NCI-H146 treated with DMSO at 0.1 percent for 48 hours (cell line): ENCODE measurements around the gene NPTX2.

Source experiments
- DNase-seq: peaks from one replicate; lab custom pipeline; 2025; ENCODE audit not compliant: unreplicated experiment; lab: John Stamatoyannopoulos, UW

The NPTX2 gene

GRCh38 chr7:98617960-98618418, 904 bp downstream of the NPTX2 start:
- DNase-seq, result no peak

GRCh38 chr7:98618786-98619185, 1.7 kb downstream of the NPTX2 start:
- DNase-seq, result no peak

GRCh38 chr7:98619450-98620321, 2.6 kb downstream of the NPTX2 start:
- DNase-seq, result no peak

GRCh38 chr7:98621573-98622482, 4.7 kb downstream of the NPTX2 start:
- no peak for DNase-seq

- DNase-seq, result no peak
Measured at GRCh38 chr7:98622926-98623325, 5.8 kb downstream of the NPTX2 start.

GRCh38 chr7:98624846-98625420, 7.8 kb downstream of the NPTX2 start:
- DNase-seq, result no peak

GRCh38 chr7:98626460-98627412, 9.7 kb downstream of the NPTX2 start:
- DNase-seq, result no peak

GRCh38 chr7:98627413-98627790, 10.3 kb downstream of the NPTX2 start:
- no peak for DNase-seq

- DNase-seq, result no peak
Measured at GRCh38 chr7:98628418-98628817, 11.3 kb downstream of the NPTX2 start.

GRCh38 chr7:98629001-98629431, 11.9 kb downstream of the NPTX2 start:
- no peak for DNase-seq

- DNase-seq, result no peak
Measured at GRCh38 chr7:98630149-98630548, 13.1 kb downstream of the NPTX2 start.

- no peak for DNase-seq
Measured at GRCh38 chr7:98630770-98631169, 13.7 kb downstream of the NPTX2 start.

- DNase-seq, result no peak
Measured at GRCh38 chr7:98638853-98639252, 21.8 kb downstream of the NPTX2 start.

- DNase-seq, result no peak
Measured at GRCh38 chr7:98640375-98640774, 23.3 kb downstream of the NPTX2 start.

- no peak for DNase-seq
Measured at GRCh38 chr7:98641646-98642500, 24.8 kb downstream of the NPTX2 start.

GRCh38 chr7:98643236-98643985, 26.3 kb downstream of the NPTX2 start:
- no peak for DNase-seq

- no peak for DNase-seq
Measured at GRCh38 chr7:98646465-98646864, 29.4 kb downstream of the NPTX2 start.

GRCh38 chr7:98647326-98647725, 30.2 kb downstream of the NPTX2 start:
- DNase-seq, result no peak

GRCh38 chr7:98651760-98652159, 34.7 kb downstream of the NPTX2 start:
- DNase-seq, result no peak
